Ovary (tissue), 9 donors: ENCODE measurements around the gene GTPBP1. TPM values are rescaled to one million over a fixed set of nuclear protein-coding genes. Genes with fewer than 3 reads are reported as not detected.

Experiments
- DNase-seq, 5 donors: peaks; one replicate each; pipeline ENCODE4 v3.0.0-alpha.2; 2019 to 2020
- H3K27ac ChIP-seq, 2 donors: fragments of 200-600 bp; one replicate each; pipeline versions ENCODE4 v1.5.1 to v1.8.0; 2019 to 2022
- H3K27me3 ChIP-seq: fragments of 200-600 bp; one replicate; pipeline ENCODE4 v1.8.0; 2022
- H3K36me3 ChIP-seq: fragments of 200-600 bp; sonication (generic); one replicate; pipeline ENCODE4 v1.5.1; 2019
- H3K4me1 ChIP-seq: one replicate; pipeline ENCODE4 v1.8.1; 2013; ENCODE audit warnings: mild to moderate bottlenecking, moderate library complexity; ENCODE audit not compliant: insufficient read depth
- H3K4me3 ChIP-seq: fragments of 200-600 bp; sonication (generic); one replicate; pipeline ENCODE4 v1.5.1; 2017
- H3K9me3 ChIP-seq, 2 donors: fragments of 200-600 bp in 1 of 2; sonication (generic) in 1 of 2; one replicate each; pipeline versions ENCODE4 v1.5.1 to v1.8.1; 2013 to 2019; ENCODE audit warnings: mild to moderate bottlenecking in 1 of 2, moderate library complexity in 1 of 2
- EP300 ChIP-seq: sonication (generic); formaldehyde crosslinking; IDR thresholded peaks from one replicate; pipeline ENCODE4 v1.6.1; 2017; ENCODE audit warnings: antibody characterized with exemption
- POLR2A ChIP-seq: fragments of 450-650 bp; IDR thresholded peaks from one replicate; pipeline ENCODE4 v1.6.1; 2017; ENCODE audit warnings: antibody characterized with exemption, mild to moderate bottlenecking, moderate library complexity
- WGBS, 3 donors: extraction: QIAGEN DNeasy Blood & Tissue Kit in 1 of 3; methylation state at CpG; one replicate each; pipeline versions ENCODE4 v1.1.5 to v1.1.7; 2013 to 2017; 5-methylcytosine and 5-hydroxymethylcytosine counted together
- intact Hi-C, 4 donors: fragments of 100-400 bp; cut with DNase I; formaldehyde crosslinking; loops; one replicate each; pipeline versions ENCODE4 v1.11.0 to v1.15.1; 2022 to 2023
- polyA plus RNA-seq, 2 donors: library from polyadenylated mRNA; stranded (reverse); fragments of 200-250 nt in 1 of 2; fragments of 350-450 nt in 1 of 2; fragmentation: Illumina TruSeq in 1 of 2; extraction: RNeasy Lipid Tissue Mini Kit (QIAGEN cat#74804) in 1 of 2; gene quantifications; one replicate each; pipeline ENCODE4 v1.2.3, GENCODE V29; 2013 to 2014
- total RNA-seq, 7 donors: library from RNA; depleted of rRNA in 2 of 7; stranded (reverse); fragments of >200 nt in 2 of 7; fragmentation: NEBNext Ultra II Directional in 3 of 7; extraction: Animal tissue kit (Norgen Biotek cat#: 25700) in 3 of 7; gene quantifications; one replicate each; pipeline versions ENCODE4 v1.1.0 to v1.2.4, GENCODE V29; 2016 to 2023
- TF ChIP-seq, protein P1 (sequence below), 3 donors: fragments of 450-650 bp in 2 of 3; fragments of 200-600 bp in 1 of 3; IDR thresholded peaks; one replicate each; pipeline versions ENCODE4 v1.5.1 to v1.8.0; 2016 to 2022; ENCODE audit warnings: antibody characterized with exemption in 3 of 3, mild to moderate bottlenecking in 1 of 3
- donor health status: DM: no; HTN: no; CAD: no; lungs with moderate emphysema.
- donor health status: DM: no; HTN: no; CAD: no.
- donor health status: Bipolar disorder and iron deficiency.
- donor health status: DM: yes; HTN: yes; CAD: no.
- donor health status: DM: no; HTN: no; CAD: no.
- donor health status: DM: yes; HTN: yes; CAD: no.

GTPBP1 gene
- total and polyA plus RNA-seq, 9 donors, result 16.9 to 71.3 (median 59.9) TPM

DNA sequence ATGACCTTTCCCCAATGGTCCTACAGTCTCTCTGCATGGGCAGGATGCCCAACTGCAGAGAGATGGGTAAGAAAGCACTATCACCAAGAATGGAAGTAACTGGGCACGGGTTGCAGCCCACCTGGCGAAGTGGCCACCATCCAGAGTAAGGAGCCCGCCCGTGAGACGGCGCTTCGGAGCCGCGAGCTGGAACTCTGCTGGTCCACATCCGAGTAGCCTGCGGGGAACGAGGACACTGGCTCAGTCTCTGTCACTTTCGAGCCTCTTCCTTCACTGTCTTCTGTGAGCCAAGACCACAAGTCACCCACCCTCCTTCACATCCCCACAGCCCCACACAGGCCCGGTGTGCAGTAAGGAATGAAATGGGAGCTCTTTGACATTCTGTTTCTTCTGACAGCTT is 44.4 kb downstream of the GTPBP1 start:
- WGBS, 3 donors, result 89 to 93% (median 92%) methylated on average over 14 of the region's 14 CpGs
- DNase-seq, result no peak
- TF ChIP-seq, protein P1, sequence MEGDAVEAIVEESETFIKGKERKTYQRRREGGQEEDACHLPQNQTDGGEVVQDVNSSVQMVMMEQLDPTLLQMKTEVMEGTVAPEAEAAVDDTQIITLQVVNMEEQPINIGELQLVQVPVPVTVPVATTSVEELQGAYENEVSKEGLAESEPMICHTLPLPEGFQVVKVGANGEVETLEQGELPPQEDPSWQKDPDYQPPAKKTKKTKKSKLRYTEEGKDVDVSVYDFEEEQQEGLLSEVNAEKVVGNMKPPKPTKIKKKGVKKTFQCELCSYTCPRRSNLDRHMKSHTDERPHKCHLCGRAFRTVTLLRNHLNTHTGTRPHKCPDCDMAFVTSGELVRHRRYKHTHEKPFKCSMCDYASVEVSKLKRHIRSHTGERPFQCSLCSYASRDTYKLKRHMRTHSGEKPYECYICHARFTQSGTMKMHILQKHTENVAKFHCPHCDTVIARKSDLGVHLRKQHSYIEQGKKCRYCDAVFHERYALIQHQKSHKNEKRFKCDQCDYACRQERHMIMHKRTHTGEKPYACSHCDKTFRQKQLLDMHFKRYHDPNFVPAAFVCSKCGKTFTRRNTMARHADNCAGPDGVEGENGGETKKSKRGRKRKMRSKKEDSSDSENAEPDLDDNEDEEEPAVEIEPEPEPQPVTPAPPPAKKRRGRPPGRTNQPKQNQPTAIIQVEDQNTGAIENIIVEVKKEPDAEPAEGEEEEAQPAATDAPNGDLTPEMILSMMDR (IDR thresholded peaks at IDR 0.05), result no peak
- TF ChIP-seq POLR2A, result no peak
- no peak for TF ChIP-seq EP300
- no peak overlapping the region for H3K27ac ChIP-seq
- no peaks in the 10 kb centered on the region for H3K27me3 ChIP-seq
- H3K4me1 ChIP-seq, result peaks cover under 1% of the 10 kb centered on the region
- no peak overlapping the region for H3K4me3 ChIP-seq
- no peaks in the 10 kb centered on the region for H3K36me3 ChIP-seq
- no peaks in the 10 kb centered on the region for H3K9me3 ChIP-seq
- intact Hi-C loops, result no loop called here

DNA sequence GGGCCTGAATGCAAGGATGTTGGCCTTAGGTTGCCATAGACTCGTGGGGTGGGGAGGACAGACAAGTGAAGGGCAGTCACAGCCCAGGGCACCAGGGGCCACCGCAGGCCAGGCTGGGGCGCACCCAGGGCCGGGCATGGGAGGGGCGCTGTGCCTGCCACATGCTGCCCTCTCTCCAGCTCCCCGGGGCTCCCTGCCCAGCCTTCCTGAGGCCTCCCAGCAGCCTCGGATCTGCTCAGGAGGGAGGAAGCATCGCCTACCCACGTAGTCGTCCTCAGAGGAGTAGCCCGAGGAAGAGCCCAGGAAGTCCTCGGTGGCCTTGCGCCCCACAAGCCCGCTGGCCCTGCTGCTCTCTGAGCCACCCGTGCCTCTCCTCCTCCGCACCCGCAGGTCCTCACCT is 44.9 kb downstream of the GTPBP1 start:
- 88 to 93% (median 92%) methylated on average over 17 of the region's 17 CpGs for WGBS, 3 donors
- TF ChIP-seq EP300 (no peak), POLR2A (no peak)
- TF ChIP-seq, protein P1 (IDR thresholded peaks at IDR 0.05), result no peak
- Histone ChIP-seq H3K9me3 (no peaks in the 10 kb centered on the region), H3K27ac (no peak overlapping the region), H3K27me3 (no peaks in the 10 kb centered on the region), H3K4me1 (no peaks in the 10 kb centered on the region), H3K36me3 (no peaks in the 10 kb centered on the region), H3K4me3 (no peak overlapping the region)
- no peak for DNase-seq
- intact Hi-C loops, result no loop called here

DNA sequence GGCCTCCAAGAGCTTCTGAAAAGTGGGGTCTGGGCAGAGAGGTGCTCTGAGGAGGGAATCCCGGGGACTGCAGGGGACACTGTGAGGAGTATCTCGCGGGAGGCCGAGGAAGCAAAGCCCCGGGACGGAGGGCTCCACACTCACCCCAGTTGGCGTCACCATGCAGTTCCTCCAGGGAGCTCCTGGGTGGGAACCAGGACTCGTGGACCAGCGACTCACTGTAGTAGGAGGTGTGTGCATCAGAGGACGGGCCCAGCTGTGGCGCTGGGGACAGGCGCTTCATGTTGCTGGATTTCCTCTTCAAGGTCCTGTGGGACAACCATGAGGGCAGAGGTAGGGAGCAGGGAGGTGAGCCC is 45.3 kb downstream of the GTPBP1 start:
- no peaks in the 10 kb centered on the region for H3K27me3 ChIP-seq
- DNase-seq, result no peak
- no peaks in the 10 kb centered on the region for H3K9me3 ChIP-seq
- H3K36me3 ChIP-seq, result no peaks in the 10 kb centered on the region
- H3K4me3 ChIP-seq, result no peak overlapping the region
- WGBS, 3 donors, result 86 to 96% (median 93%) methylated on average over 12 of the region's 12 CpGs
- no peak overlapping the region for H3K27ac ChIP-seq
- H3K4me1 ChIP-seq, result no peaks in the 10 kb centered on the region
- TF ChIP-seq POLR2A (no peak), EP300 (no peak)
- TF ChIP-seq, protein P1 (IDR thresholded peaks at IDR 0.05), result no peak
- intact Hi-C loops, result no loop called here

DNA sequence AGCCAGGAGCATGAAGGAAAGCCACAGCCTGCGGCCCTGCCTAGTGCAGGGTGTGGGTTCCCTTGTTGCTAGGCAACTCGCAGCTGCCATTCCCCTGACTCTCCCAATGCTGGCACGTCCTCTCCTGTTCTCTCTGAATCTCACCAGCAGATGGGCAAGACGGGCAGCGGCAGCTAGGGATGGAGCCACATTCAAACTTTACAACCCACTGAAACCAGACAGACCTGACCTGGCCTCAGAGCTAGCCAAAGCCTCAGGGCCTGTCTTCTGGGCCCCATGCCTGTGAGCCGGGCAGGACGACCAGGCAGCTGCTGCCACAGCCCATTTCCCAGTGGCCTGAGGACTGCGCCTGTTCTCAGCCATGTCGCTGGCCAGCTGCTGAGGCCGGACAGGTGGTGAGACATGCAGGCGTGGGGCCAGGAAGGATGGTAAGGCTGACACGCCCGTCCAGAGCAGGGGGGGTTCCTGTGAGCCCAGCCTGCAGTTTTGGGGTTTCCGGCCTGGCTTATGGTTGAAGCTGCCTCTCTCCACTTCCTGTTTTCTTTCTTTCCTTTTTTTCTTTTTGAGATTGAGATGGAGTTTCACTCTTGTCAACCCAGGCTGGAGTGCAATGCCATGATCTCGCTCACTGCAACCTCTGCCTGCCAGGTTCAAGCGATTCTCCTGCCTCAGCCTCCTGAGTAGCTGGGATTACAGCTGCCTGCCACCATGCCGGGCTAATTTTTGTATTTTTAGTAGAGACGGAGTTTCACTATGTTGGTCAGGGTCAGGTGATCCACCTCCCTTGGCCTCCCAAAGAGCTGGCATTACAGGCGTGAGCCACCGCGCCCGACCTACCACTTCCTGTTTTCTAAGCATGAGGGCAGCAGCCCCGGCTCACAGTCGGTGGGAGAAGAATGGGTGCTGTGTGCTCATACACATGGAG is 45.9 kb downstream of the GTPBP1 start:
- Histone ChIP-seq H3K36me3 (no peaks in the 10 kb centered on the region), H3K27me3 (no peaks in the 10 kb centered on the region), H3K4me3 (no peak overlapping the region), H3K27ac (no peak overlapping the region), H3K9me3 (no peaks in the 10 kb centered on the region), H3K4me1 (no peaks in the 10 kb centered on the region)
- intact Hi-C loops, result no loop called here
- 88 to 89% (median 89%) methylated on average over 24 of the region's 24 CpGs for WGBS, 3 donors
- no peak for DNase-seq
- TF ChIP-seq, protein P1 (IDR thresholded peaks at IDR 0.05), result no peak
- TF ChIP-seq POLR2A (no peak), EP300 (no peak)
